Non-pigmented ciliary epithelial cell (primary cell): Measurements from ENCODE around the gene OMP.

Experiments
- DNase-seq: peaks from one replicate; pipeline ENCODE4 v3.0.0-alpha.2; 2010; ENCODE audit warnings: low read depth

Gene OMP

GRCh38 chr11:77139201-77139600, 36.6 kb downstream of the OMP start:
- no peak for DNase-seq

DNA sequence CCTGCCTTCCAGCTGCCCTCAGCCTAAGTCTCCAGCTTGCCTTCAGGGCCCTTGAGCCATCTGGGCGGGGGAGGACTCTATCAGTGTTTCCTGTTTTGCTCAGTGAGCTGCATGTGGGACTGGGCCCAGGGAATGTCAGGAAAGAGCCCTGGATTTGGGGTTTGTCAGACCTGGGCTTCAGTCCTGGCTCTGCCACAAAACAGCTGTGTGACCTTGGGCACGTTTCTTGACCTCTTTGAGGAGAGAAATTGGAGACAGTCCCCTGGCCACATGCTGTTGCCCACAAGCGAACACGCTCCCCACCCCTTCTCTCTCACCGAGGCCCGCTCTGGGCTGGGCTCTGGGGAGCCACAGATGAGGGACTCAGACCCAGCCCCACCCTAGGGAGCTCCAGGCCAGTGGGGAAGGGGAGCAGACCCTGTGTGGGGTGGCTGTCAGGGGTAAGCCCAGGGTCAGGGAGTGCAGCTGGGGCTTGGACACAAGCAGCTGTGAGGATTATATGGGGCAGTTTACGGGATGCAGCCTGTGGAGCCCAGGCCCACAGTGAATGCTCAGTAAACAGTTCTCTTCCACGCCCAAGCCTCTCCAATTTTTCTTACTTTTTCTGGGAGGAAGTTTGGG, 37.7 kb downstream of the OMP start:
- no peak for DNase-seq

DNA sequence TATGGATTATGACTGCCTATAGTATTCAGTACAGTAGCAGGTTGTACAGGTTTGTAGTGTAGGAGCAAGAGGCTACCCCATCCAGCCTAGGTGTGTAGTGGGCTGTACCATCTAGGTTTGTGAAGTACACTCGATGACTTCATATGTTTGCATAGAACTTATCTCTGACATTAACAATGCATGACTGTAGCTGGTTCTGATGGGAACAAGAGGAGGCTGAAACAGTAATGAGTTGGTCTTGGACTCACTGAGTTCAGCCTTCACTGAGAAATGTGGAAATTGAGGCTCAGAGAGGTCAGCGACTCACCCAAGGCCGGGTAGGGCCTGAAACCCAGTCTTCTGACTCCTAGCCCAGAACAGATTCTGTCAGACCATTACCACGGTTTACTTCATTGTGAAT, 38.4 kb downstream of the OMP start:
- peak; percentile 67 for DNase-seq

GRCh38 chr11:77141475-77141874, 38.8 kb downstream of the OMP start:
- DNase-seq, result no peak

- DNase-seq, result no peak
Measured at GRCh38 chr11:77142091-77142975, 39.7 kb downstream of the OMP start.

- DNase-seq, result no peak
Measured at GRCh38 chr11:77143405-77144020, 40.9 kb downstream of the OMP start.

- no peak for DNase-seq
Measured at GRCh38 chr11:77144196-77144856, 41.7 kb downstream of the OMP start.

GRCh38 chr11:77144857-77145428, 42.3 kb downstream of the OMP start:
- DNase-seq, result no peak

- no peak for DNase-seq
Measured at GRCh38 chr11:77146261-77147035, 43.8 kb downstream of the OMP start.

- DNase-seq, result no peak
Measured at GRCh38 chr11:77147036-77147315, 44.3 kb downstream of the OMP start.

DNA sequence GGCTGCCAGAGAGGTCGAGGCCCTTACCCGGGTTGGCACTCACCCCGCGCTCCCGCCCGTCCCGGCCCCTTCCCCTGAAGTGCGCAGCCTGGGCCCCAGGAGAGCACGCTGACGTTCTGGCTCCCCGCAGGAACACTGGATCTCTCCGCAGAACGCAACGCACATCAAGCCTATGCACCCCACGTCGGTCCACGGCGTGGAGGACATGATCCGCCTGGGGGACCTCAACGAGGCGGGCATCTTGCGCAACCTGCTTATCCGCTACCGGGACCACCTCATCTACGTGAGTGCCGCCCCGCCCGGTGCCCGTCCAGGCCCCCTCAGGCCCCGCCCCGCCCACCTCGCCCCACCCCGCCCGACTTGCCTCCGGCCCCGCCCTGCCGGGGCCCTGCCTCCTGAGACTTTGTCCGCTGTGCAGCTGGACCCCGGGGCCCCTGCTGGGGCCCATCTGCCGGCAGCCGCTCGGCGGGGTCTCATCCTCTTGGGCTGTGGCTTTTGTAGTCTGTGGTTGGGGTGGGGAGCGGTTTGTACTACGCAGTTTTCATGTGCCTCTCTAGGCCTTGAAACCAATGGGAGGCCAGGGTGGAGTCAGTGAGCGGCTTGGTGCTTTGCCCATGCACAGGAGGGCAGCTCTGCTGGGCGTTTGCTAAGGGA, 45.2 kb downstream of the OMP start:
- no peak for DNase-seq

- no peak for DNase-seq
Measured at GRCh38 chr11:77148963-77149715, 46.5 kb downstream of the OMP start.

DNA sequence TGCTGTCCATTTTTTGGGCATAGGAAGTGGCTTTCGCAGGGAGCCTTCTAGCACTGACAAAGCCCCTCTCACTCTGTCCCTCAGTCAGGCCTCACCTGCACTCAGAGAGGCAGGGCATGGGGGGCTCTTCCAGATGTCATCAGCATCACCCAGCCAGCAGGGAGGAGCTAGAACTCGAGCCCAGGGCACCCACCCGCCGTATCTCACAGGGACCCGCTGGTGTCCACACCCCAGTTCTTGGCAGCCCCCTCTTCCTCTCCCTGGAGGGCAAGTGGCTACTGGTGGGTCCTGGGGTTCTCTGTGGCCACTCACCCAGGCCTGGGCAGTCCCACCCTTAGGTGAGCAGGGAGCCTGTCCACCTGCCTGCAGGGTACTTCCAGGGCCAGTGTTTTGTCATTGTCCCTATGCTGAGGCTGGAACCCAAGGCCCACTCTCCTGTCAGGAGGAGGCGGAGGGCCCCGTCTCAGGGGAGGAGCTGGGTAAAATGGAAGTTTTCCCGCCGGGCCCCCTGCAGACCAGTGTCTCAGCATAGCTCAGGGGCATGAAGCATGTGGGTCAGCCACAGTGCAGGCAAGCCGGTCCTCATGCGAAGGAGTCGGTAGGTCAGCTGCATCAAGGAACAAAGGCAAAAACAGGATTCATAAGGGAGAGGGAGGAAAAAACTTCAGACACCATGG, 47.2 kb downstream of the OMP start:
- no peak for DNase-seq

DNA sequence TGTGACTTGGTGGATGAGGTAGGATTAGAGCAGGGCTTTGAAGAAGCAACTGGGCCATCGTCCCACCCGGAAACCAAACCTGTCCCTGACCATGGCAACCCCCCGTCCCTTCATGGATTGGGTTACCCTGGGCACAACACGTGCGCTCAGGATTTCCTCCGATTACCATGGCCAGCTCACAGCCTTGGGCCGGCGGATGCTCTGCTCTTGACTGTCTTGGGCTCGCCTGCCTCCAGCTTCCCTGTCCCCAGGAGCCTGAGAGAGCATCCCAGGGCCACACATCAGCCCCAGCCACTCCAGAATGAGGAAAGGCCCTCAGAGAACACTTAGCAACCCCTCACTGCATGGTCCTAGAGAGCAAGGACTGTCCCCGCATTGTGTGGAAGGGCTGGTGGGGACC, 48.2 kb downstream of the OMP start:
- no peak for DNase-seq

DNA sequence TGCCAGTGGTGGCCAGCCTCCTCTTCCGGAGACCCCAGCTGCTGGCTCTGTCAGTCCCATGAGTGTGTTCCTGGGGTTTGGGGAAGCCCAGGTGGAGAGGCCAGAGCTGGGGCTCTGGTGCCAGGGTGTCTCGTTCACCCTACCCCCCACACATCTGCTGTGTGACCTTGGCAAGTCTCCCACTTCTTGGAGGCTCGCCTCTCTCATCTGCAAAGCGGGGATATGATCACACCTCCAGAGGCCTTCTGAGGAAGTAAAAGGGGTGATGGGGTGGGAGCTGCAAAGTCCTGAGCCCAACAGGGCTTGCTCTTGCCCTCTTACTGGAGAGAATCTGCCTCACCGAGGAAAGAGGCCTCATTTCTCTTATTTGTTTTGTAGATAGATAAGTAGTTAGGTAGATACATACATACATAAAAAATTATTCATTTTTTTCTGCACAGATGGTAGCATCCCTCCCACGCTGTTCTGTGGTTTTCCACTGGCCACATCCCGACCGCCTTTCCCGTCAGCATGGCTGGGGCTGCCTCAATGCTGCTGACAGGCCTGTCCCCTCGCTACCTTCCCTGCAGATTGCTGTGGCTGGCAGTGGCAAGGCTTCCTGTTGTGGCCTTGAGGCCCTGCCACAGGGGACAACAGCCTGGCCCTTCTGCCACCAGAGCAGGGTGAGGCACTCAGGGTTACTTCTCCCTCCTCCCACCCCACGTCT, 49.3 kb downstream of the OMP start:
- no peak for DNase-seq

DNA sequence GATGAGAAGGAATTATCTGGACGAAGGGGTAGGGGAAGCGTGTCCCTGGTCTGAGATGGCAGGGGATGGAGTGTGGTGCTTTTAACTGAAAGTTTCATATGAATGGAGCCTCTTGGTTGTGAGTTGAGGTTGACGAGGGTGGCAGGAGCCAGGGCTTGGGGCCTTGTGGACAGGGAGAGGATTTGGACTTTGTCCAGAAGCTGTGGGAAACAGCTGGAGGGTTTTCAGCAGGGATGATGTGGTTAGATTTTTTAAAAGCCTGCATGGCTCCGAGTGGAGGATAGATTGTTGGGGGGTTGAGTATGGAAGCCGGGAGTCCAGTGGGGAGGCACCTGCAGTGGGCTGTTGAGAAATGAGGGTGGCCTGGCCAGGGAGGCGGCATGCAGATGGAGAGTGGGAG, 50.2 kb downstream of the OMP start:
- no peak for DNase-seq
